ENCODE results near the gene PDE9A.
"Not testable (repeated sequence)": the region's sequence is repeated elsewhere in the genome, so short reads cannot be mapped to it uniquely, and the experiment has no call there.

PDE9A gene

GRCh38 chr21:42704861-42705260 lies 51.4 kb downstream of the PDE9A start:
- DNase-seq (ENCODE audit: low read depth in 2 of 3, low spot score in 1 of 3): no peak

DNA sequence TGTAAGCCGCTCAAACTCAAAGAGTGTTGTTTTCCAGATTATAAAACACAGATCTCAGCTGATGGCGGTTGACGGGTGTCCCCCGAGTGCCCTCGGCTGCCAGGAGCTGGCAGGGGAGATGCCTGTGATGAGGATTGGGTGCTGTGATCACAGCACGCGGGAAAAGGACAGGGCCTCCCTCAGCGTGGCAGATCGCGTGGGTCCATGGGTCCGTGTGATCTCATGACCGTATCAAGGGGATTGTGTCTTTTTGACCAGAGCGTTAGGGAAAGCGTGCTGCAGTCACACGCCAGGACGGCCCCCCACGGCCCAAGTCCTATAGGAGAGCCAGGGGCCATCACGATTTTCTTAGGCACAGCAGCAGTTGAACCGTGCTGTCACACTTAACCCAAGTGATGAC lies 51.9 kb downstream of the PDE9A start:
- no peak for DNase-seq (ENCODE audit: low read depth in 2 of 3, low spot score in 1 of 3)

DNA sequence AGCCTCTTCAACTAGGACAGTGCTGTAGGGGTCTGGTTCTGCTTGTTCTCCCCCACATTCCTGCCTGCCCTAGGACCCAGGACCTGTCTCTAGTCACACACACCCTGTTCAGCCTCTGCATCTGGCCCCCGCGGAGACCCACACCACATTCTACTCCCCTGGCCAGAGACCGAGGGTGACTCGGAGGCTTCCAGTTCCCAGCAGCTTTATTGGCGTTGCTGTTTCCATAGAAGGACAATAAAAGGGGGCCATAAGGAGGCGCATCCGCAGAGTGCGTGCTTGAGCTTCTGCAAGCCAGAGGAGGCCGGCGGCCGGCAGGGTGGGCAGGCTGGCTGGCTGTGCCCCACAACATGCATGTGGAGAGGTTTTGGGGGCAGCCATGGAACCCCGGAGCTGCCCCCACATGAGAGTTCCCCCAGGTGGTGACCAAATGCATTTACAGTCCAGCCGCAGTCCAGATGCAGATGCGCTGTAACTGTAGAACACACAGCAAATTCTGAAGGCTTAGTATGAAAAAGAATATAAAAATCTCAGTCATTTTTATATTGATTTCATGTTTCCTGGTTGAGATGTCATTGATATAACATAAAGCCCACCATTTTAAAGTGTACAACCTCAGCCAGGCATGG lies 52.4 kb downstream of the PDE9A start:
- DNase-seq (ENCODE audit: low read depth in 2 of 3, low spot score in 1 of 3): no peak

DNA sequence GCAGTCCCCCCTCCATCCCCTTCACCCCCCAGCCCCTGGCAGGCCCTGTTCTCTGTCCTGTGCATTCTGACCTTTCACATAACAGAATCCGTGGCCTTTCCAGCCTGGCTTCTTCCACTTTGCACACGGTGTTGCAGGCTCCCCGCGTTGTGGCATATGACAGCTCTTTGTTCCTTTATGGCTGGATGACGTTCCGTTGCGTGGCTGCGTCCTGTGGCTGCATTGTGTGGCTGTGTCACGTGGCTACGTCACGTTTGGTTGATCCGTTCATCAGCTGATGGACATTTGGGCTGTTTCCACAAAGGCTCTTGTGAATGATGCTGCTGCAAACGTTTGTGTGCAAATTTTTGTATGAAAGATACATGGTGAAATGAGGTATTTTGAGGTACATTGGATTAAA lies 53.3 kb downstream of the PDE9A start:
- no peak for DNase-seq (ENCODE audit: low read depth in 2 of 3, low spot score in 1 of 3)

DNA sequence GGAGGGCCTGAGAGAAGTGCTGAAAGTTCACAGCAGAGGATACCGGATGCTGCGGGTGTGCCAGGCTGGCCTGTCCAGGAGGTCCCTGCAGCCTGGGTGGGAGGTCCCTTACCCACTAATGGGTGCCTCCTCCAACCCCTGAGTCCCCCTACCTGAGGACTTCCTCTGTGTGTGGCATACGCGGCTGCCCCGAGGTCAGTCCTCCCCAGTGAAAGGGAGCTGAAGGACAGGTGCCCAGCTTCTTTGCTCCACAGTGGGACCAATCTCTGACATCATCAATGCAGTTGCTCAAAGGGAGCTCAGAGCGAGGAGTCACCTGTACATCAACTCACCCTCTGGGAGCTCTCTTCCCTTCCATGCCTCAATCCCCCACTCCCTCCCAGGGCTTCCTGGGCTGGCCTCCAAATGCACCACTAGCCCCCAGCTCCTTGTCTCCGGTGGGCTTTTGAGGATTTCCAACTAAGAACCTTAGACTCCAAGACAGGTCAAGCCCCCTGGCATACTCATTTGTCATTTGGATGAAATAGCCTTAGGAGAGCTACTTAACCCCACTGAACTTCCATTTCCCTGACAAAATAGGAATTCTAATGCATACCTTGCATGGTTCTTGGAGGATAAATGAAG lies 53.9 kb downstream of the PDE9A start:
- DNase-seq (ENCODE audit: low read depth in 2 of 3, low spot score in 1 of 3): no peak

DNA sequence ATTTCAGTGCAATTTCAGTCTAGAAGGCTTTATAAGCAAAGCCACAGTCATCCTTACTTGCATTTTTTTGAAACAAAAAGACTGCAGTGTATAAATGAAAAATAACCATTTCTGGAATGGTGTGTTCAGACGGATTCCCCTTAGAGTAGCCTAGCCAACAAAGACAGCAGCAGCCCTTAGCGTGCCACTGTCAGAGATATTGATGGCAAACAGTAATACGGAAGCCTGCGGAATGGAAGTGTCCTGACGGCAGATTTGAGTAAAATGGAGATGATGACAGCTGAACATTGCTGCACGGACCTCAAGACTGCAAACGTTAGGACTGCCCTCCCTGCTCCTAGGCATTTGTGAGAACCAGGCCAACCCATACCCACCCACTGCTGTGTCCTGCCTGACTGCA lies 54.7 kb downstream of the PDE9A start:
- no peak for DNase-seq (ENCODE audit: low read depth in 2 of 3, low spot score in 1 of 3)

- DNase-seq (ENCODE audit: low read depth in 2 of 3, low spot score in 1 of 3): not testable (repeated sequence)
Observed at GRCh38 chr21:42708916-42709315, 55.5 kb downstream of the PDE9A start.

DNA sequence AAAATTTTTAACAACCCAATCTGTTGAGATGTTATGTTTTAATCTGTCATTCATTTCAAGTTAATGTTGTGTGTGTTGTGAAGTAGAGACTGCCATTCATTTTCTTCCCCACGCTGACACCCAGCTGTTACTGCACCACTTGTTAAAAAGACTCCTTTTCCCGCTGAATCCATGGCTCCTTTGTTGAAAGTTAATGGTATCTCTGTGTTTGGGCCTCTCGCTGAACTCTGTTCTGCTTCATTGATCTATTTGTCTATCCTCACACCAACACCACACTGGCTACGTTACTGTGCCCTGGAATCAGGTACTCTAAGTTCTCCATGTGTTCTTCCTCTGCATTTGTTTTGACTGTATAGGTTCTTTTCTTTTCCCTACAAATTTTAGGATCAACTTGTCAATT lies 58.2 kb downstream of the PDE9A start:
- no peak for DNase-seq (ENCODE audit: low read depth in 2 of 3, low spot score in 1 of 3)

GRCh38 chr21:42715427-42715826 lies 62.0 kb downstream of the PDE9A start:
- DNase-seq (ENCODE audit: low read depth in 2 of 3, low spot score in 1 of 3): not testable (repeated sequence)

GRCh38 chr21:42716074-42716473 lies 62.7 kb downstream of the PDE9A start:
- no peak for DNase-seq (ENCODE audit: low read depth in 2 of 3, low spot score in 1 of 3)

DNA sequence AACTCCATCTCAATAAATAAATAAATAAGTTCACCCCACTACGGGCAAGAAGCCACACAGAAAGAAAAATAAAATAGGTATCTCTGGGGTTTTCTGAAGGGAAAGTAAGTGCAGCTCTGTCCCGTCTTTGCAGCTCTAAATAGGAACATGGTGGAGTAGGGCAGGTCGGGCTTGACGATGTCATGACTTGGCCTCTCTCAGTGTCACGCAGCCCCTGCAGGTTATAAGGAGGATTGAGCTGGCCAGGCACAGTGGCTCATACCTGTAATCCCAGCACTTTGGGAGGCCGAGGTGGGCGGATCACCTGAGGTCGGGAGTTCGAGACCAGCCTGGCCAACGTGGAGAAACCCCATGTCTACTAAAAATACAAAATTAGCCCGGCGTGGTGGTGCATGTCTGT lies 67.1 kb downstream of the PDE9A start:
- not testable (repeated sequence) for DNase-seq (ENCODE audit: low read depth in 2 of 3, low spot score in 1 of 3)

- no peak for DNase-seq (ENCODE audit: low read depth in 2 of 3, low spot score in 1 of 3)
Observed at GRCh38 chr21:42721341-42721824, 68.0 kb downstream of the PDE9A start.

GRCh38 chr21:42722153-42722552 lies 68.7 kb downstream of the PDE9A start:
- DNase-seq (ENCODE audit: low read depth in 2 of 3, low spot score in 1 of 3): no peak

DNA sequence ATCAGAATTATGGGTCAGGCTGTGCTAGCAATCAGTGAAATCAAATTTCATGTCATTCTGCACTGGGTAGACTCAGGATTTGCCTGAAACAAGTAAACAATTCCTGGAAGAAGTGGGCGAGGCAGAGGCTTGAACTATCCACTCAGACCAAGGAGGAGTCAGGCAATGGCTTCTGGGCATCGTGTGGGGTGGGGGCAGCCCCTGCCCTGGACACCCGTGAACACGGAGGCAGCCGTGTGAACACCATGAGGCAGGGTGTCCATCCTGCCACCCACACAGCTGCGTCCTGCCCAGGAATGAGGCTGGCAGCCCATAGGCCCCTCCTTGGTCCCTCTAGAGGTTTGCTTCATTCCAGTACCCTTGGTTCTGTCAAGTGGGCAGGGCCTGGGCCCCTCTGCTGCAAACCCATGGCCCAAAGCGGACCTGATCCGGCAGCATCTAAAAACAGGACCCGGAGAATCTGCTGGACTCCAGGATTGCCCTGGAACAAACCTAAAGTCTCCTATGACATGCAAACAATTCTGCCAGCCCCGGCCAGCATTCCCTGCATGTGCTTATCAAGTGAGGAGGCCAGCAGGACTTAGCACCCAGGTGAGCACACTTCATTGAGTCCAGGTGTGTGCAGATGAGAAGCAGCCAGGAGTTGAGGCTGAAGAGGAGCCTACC lies 69.5 kb downstream of the PDE9A start:
- DNase-seq (ENCODE audit: low read depth in 2 of 3, low spot score in 1 of 3): no peak

- DNase-seq (ENCODE audit: low read depth in 2 of 3, low spot score in 1 of 3): no peak
Observed at GRCh38 chr21:42724226-42724920, 71.0 kb downstream of the PDE9A start.

- DNase-seq (ENCODE audit: low read depth in 2 of 3, low spot score in 1 of 3): no peak
Observed at GRCh38 chr21:42725416-42725930, 72.1 kb downstream of the PDE9A start.

- DNase-seq (ENCODE audit: low read depth in 2 of 3, low spot score in 1 of 3): no peak
Observed at GRCh38 chr21:42731264-42732032, 78.0 kb downstream of the PDE9A start.

DNA sequence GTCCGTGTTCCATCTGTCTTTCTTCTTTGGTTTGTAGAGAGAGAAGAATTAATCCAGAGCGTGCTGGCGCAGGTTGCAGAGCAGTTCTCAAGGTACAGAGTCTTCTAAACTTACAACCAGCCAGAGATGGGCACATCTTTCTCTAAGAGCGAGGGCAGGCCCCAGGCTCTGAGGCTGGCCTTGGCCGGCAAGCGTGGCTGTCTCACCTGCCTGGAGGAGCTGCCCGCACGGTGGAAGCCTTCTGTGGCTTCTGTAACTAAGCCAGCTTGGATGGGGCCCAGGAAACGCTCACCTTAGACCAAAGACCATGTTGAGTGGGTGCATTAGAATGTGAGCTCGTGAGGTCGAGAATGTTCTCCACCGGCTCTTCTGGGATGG lies 78.6 kb downstream of the PDE9A start:
- no peak for DNase-seq (ENCODE audit: low read depth in 2 of 3, low spot score in 1 of 3)

- no peak for DNase-seq (ENCODE audit: low read depth in 2 of 3, low spot score in 1 of 3)
Observed at GRCh38 chr21:42733037-42733627, 79.7 kb downstream of the PDE9A start.

GRCh38 chr21:42733874-42734273 lies 80.5 kb downstream of the PDE9A start:
- no peak for DNase-seq (ENCODE audit: low read depth in 2 of 3, low spot score in 1 of 3)

Data from stimulated activated CD4-positive, alpha-beta T cell treated with anti-CD3 and anti-CD28 coated beads, Interleukin-12 subunit alpha, Interleukin-12 subunit beta, amount 100 ng/mL, for 48 hours (primary cell).